BJ (cell line): Measurements from ENCODE around the gene NEURL4. TPM values are rescaled to one million over a fixed set of nuclear protein-coding genes. Genes with fewer than 3 reads are reported as not detected.

ENCODE experiments used
- CTCF ChIA-PET: fragments of 350-600 bp; formaldehyde crosslinking; extraction: SDS; loops from one replicate; lab custom pipeline; 2021; ENCODE audit warnings: antibody characterized with exemption, inconsistent platforms; lab: Yijun Ruan, JAX
- POLR2A ChIA-PET: fragments of 300-600 bp; sonication (Branson Sonifier 250); formaldehyde crosslinking; extraction: SDS; loops from one replicate; lab custom pipeline; 2021; ENCODE audit warnings: antibody characterized with exemption; lab: Charles Lee
- DNase-seq: peaks from one replicate; pipeline ENCODE4 v3.0.0-alpha.2; 2011; ENCODE audit warnings: low read depth
- H3K27me3 ChIP-seq: 2 replicates; pipeline ENCODE4 v1.6.0; 2011; ENCODE audit warnings: low read length; ENCODE audit not compliant: control insufficient read depth, insufficient read depth
- H3K36me3 ChIP-seq: 2 replicates; pipeline ENCODE4 v1.5.1; 2011; ENCODE audit warnings: low read length; ENCODE audit not compliant: control insufficient read depth, insufficient read depth
- H3K4me3 ChIP-seq: 2 replicates; pipeline ENCODE4 v1.5.1; 2011; ENCODE audit warnings: low read depth, mild to moderate bottlenecking, control low read depth, low read length
- polyA plus RNA-seq: library from polyadenylated mRNA; depleted of rRNA; stranded (reverse); fragments of >200 nt; gene quantifications from 2 replicates; pipeline ENCODE4 v1.2.3, GENCODE V29; 2011
- TF ChIP-seq, protein P1 (sequence below): IDR thresholded peaks from 2 replicates; pipeline ENCODE4 v1.5.1; 2011; ENCODE audit warnings: low read depth, mild to moderate bottlenecking, control low read depth, inconsistent platforms, low read length, moderate library complexity; ENCODE audit not compliant: insufficient read depth

Gene NEURL4
- polyA plus RNA-seq, 1 experiment = 14.9 TPM

DNA sequence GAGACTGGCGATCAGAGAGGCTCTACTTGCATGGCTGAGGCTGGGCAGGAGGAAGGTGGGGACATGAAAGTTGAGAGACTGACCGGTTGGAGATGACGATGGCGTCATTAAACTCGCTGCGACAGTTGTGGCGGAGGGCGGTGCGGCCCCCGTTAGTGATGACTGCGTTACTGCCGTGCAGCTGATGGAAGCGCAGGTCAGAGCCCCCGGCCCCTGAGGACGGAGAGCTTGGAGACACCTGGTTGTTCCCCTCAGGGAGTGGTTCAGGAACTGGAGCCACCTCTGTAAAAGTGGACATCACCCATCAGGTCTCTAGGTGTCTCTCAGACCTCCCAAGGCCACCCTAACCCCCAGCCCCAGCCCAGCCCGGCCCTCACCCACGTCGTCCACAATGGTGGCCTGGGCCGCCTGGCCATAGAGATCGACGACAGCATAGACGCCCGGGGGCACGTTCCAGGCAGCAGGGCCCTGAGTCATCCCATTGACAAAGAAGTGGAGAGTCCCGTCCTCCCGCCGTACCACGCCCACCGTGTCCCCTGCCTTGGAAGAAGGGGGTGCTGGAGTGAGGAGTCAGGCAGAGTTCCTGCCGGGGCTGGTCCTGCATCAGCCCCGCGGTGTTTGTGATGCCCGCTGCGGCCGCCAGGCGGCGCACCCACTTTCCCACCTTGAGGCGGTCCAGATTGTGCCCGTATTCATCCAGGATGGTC is 5.3 kb downstream of the NEURL4 start:
- ChIA-PET POLR2A (no interaction called here), CTCF (interaction anchor here (0.6 to 5.0 kb wide), 7 partner anchors 11 to 237 kb away, joined by 3 to 22 read pairs (median 8); partner anchors contain the start of genes ACAP1 and SENP3)
- TF ChIP-seq, protein P1, sequence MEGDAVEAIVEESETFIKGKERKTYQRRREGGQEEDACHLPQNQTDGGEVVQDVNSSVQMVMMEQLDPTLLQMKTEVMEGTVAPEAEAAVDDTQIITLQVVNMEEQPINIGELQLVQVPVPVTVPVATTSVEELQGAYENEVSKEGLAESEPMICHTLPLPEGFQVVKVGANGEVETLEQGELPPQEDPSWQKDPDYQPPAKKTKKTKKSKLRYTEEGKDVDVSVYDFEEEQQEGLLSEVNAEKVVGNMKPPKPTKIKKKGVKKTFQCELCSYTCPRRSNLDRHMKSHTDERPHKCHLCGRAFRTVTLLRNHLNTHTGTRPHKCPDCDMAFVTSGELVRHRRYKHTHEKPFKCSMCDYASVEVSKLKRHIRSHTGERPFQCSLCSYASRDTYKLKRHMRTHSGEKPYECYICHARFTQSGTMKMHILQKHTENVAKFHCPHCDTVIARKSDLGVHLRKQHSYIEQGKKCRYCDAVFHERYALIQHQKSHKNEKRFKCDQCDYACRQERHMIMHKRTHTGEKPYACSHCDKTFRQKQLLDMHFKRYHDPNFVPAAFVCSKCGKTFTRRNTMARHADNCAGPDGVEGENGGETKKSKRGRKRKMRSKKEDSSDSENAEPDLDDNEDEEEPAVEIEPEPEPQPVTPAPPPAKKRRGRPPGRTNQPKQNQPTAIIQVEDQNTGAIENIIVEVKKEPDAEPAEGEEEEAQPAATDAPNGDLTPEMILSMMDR = peak; percentile 92
- no peak overlapping the region for H3K4me3 ChIP-seq
- H3K36me3 ChIP-seq = peaks cover 48% of the 10 kb centered on the region
- H3K27me3 ChIP-seq = no peaks in the 10 kb centered on the region
- DNase-seq = no peak

DNA sequence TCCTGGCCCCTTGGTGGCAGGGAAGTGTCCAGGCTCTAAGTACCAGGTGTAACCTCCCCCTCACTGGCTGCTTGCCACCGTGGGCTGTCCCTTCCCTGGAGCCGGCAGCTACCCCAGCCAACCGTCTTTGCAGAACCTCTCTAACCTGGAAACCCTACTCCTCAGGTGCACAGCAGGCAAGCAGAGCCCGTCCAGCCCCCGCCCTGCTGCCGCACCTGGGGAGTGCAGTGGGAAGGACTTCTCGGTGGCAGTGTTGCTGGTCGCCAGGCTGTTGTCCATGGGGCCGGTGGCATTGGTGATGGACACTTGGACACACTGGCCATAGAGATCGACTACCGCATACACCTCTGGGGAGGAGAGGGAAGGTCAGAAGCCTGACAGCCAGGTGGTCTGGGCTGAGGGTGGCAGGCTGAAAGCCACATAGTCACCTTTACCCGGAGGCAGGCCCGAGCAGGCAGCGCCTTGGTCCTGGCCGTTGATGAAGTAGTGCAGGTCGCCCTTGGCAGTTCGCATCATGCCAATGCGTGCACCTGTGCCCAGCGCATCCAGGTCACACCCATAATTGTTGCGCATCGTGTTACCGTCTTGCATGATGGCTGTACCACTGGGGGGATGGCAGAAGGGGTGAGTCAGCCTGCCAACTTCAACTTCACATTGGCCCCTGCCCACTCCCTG is 6.5 kb downstream of the NEURL4 start:
- DNase-seq = no peak
- TF ChIP-seq, protein P1 = no peak
- H3K4me3 ChIP-seq = no peak overlapping the region
- H3K36me3 ChIP-seq = peaks cover 57% of the 10 kb centered on the region
- H3K27me3 ChIP-seq = no peaks in the 10 kb centered on the region
- POLR2A ChIA-PET = no interaction called here
- CTCF ChIA-PET = interaction anchor here (1.3 to 5.0 kb wide), 2 partner anchors 9 to 238 kb away, joined by 6 to 22 read pairs; no protein-coding TSS in a partner anchor

DNA sequence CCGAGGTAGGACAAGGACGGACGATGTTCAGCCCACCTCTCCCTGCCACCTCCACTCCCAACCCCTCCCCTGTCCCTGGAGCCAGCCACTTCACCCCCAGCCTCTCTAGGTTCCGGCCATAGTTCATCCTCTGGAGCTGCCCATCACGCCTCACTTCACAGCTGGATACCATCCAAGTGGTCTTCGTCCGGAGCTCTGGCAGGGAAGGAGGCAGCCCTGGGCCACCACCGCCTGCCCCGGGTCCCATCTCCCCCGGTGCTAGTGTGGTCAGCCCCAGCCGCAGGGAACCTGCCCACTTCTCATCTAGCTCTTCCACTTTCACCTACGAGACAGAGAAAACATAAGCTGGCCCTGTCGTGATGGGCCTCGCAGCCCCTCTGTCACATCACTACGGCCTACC is 7.7 kb downstream of the NEURL4 start:
- no peak overlapping the region for H3K4me3 ChIP-seq
- no peaks in the 10 kb centered on the region for H3K27me3 ChIP-seq
- ChIA-PET CTCF (interaction anchor here (1.3 kb wide), 1 partner anchor 239 kb away, joined by 6 read pairs; no protein-coding TSS in a partner anchor), POLR2A (interaction anchor here (0.6 kb wide), 1 partner anchor 77 kb away, joined by 3 read pairs; no protein-coding TSS in a partner anchor)
- no peak for DNase-seq
- H3K36me3 ChIP-seq = peaks cover 58% of the 10 kb centered on the region
- TF ChIP-seq, protein P1 = no peak

DNA sequence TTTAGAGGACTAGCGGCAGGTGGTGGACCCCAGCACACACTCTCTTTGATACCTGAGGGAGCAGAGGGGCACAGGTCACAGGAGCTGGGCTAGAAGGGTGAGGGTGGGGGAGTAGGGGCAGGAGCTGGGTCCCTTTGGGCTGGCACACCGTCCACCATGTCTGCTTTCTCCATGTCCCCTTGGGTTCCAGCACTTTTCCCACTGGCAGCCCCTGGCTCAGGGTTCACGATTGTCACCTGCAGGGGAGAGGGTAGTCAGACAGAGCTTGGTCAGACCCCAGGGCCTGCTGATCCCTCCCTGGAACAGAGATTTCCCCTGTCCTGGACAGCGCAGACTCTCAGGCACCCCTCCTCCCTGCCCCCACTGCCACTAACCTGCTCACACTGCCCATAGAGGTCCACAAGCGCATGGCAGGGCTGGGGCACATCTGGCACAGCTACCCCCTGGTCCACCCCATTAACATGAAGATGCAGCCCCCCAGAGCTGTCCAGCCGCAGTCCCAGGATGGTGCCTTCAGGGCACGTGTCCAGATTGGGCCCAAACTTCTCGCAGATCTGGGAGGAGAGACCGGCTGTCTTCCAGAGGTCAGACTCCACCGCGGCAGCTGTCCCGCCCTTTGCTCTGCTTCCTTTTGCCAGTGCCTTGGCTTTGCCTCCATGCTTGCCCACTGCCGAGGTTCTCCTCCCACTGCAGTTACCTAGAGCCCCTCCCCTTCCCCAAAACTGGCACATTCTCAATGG is 10.8 kb downstream of the NEURL4 start:
- TF ChIP-seq, protein P1 = no peak
- DNase-seq = no peak
- POLR2A ChIA-PET = no interaction called here
- peaks cover 48% of the 10 kb centered on the region for H3K36me3 ChIP-seq
- CTCF ChIA-PET = interaction anchor here (1.7 kb wide), 1 partner anchor 11 kb away, joined by 5 read pairs; the partner anchor contains the start of gene NEURL4
- no peak overlapping the region for H3K4me3 ChIP-seq
- no peaks in the 10 kb centered on the region for H3K27me3 ChIP-seq
